ENCODE results near the gene CORO2B.
"Not testable (repeated sequence)": the region's sequence is repeated elsewhere in the genome, so short reads cannot be mapped to it uniquely, and the experiment has no call there.

CORO2B gene

GRCh38 chr15:68592054-68592453 lies 13.3 kb downstream of the CORO2B start:
- DNase-seq (ENCODE audit: low read depth), result no peak

GRCh38 chr15:68592544-68592943 lies 13.8 kb downstream of the CORO2B start:
- no peak for DNase-seq (ENCODE audit: low read depth)

- DNase-seq (ENCODE audit: low read depth), result no peak
These were observed 14.5 kb downstream of the CORO2B start for GRCh38 chr15:68593341-68593740.

GRCh38 chr15:68593828-68594532 lies 15.2 kb downstream of the CORO2B start:
- DNase-seq (ENCODE audit: low read depth), result no peak

GRCh38 chr15:68594533-68595259 lies 15.9 kb downstream of the CORO2B start:
- DNase-seq (ENCODE audit: low read depth), result no peak

GRCh38 chr15:68595260-68595564 lies 16.4 kb downstream of the CORO2B start:
- DNase-seq (ENCODE audit: low read depth), result no peak

- no peak for DNase-seq (ENCODE audit: low read depth)
These were observed 17.0 kb downstream of the CORO2B start for GRCh38 chr15:68595761-68596160.

GRCh38 chr15:68596691-68597090 lies 17.9 kb downstream of the CORO2B start:
- no peak for DNase-seq (ENCODE audit: low read depth)

- DNase-seq (ENCODE audit: low read depth), result no peak
These were observed 18.8 kb downstream of the CORO2B start for GRCh38 chr15:68597581-68597980.

- DNase-seq (ENCODE audit: low read depth), result no peak
These were observed 19.7 kb downstream of the CORO2B start for GRCh38 chr15:68598171-68599152.

GRCh38 chr15:68599153-68599545 lies 20.4 kb downstream of the CORO2B start:
- no peak for DNase-seq (ENCODE audit: low read depth)

- no peak for DNase-seq (ENCODE audit: low read depth)
These were observed 20.8 kb downstream of the CORO2B start for GRCh38 chr15:68599560-68600071.

- DNase-seq (ENCODE audit: low read depth), result no peak
These were observed 22.7 kb downstream of the CORO2B start for GRCh38 chr15:68601206-68602197.

GRCh38 chr15:68602459-68603215 lies 23.8 kb downstream of the CORO2B start:
- DNase-seq (ENCODE audit: low read depth), result no peak

GRCh38 chr15:68603216-68603595 lies 24.4 kb downstream of the CORO2B start:
- DNase-seq (ENCODE audit: low read depth), result no peak

- no peak for DNase-seq (ENCODE audit: low read depth)
These were observed 25.2 kb downstream of the CORO2B start for GRCh38 chr15:68603951-68604350.

GRCh38 chr15:68604840-68605478 lies 26.2 kb downstream of the CORO2B start:
- DNase-seq (ENCODE audit: low read depth), result not testable (repeated sequence)

GRCh38 chr15:68606375-68606774 lies 27.6 kb downstream of the CORO2B start:
- no peak for DNase-seq (ENCODE audit: low read depth)

- no peak for DNase-seq (ENCODE audit: low read depth)
These were observed 29.5 kb downstream of the CORO2B start for GRCh38 chr15:68608206-68608843.

Measured in HS-5 (cell line).